HG02678 (cell line): Measurements from ENCODE around the gene DRD2.

ENCODE experiments used
- ATAC-seq: cut with Tn5 transposase; IDR thresholded peaks from one replicate; pipeline ENCODE4 v1.9.1; 2021; ENCODE audit warnings: mild to moderate bottlenecking, moderate library complexity; ENCODE audit not compliant: unreplicated experiment

Gene DRD2

GRCh38 chr11:113447621-113448315 lies 27.4 kb downstream of the DRD2 start:
- ATAC-seq: no peak

GRCh38 chr11:113446938-113447337 lies 28.3 kb downstream of the DRD2 start:
- ATAC-seq: no peak

GRCh38 chr11:113446112-113446511 lies 29.1 kb downstream of the DRD2 start:
- no peak for ATAC-seq

GRCh38 chr11:113444502-113445123 lies 30.6 kb downstream of the DRD2 start:
- no peak for ATAC-seq

GRCh38 chr11:113440816-113441215 lies 34.4 kb downstream of the DRD2 start:
- no peak for ATAC-seq

GRCh38 chr11:113436672-113437252 lies 38.4 kb downstream of the DRD2 start:
- no peak for ATAC-seq

- no peak for ATAC-seq
These were observed 39.8 kb downstream of the DRD2 start for GRCh38 chr11:113435190-113435968.

GRCh38 chr11:113431746-113432145 lies 43.5 kb downstream of the DRD2 start:
- ATAC-seq: no peak

GRCh38 chr11:113426686-113427085 lies 48.5 kb downstream of the DRD2 start:
- ATAC-seq: no peak

- no peak for ATAC-seq
These were observed 54.4 kb downstream of the DRD2 start for GRCh38 chr11:113420808-113421207.

GRCh38 chr11:113419454-113420003 lies 55.7 kb downstream of the DRD2 start:
- no peak for ATAC-seq

- ATAC-seq: no peak
These were observed 57.8 kb downstream of the DRD2 start for GRCh38 chr11:113417428-113417827.

GRCh38 chr11:113415343-113415742 lies 59.9 kb downstream of the DRD2 start:
- no peak for ATAC-seq

- ATAC-seq: no peak
These were observed 62.5 kb downstream of the DRD2 start for GRCh38 chr11:113412675-113413074.

GRCh38 chr11:113411536-113411935 lies 63.7 kb downstream of the DRD2 start:
- ATAC-seq: no peak

- ATAC-seq: no peak
These were observed 64.6 kb downstream of the DRD2 start for GRCh38 chr11:113410414-113411135.

GRCh38 chr11:113409526-113409925 lies 65.7 kb downstream of the DRD2 start:
- no peak for ATAC-seq

- no peak for ATAC-seq
These were observed 66.3 kb downstream of the DRD2 start for GRCh38 chr11:113408887-113409286.

- no peak for ATAC-seq
These were observed 67.0 kb downstream of the DRD2 start for GRCh38 chr11:113408206-113408605.

- no peak for ATAC-seq
These were observed 68.0 kb downstream of the DRD2 start for GRCh38 chr11:113407163-113407562.
